Measurements from ENCODE around the gene CHCHD4.

The CHCHD4 gene

DNA sequence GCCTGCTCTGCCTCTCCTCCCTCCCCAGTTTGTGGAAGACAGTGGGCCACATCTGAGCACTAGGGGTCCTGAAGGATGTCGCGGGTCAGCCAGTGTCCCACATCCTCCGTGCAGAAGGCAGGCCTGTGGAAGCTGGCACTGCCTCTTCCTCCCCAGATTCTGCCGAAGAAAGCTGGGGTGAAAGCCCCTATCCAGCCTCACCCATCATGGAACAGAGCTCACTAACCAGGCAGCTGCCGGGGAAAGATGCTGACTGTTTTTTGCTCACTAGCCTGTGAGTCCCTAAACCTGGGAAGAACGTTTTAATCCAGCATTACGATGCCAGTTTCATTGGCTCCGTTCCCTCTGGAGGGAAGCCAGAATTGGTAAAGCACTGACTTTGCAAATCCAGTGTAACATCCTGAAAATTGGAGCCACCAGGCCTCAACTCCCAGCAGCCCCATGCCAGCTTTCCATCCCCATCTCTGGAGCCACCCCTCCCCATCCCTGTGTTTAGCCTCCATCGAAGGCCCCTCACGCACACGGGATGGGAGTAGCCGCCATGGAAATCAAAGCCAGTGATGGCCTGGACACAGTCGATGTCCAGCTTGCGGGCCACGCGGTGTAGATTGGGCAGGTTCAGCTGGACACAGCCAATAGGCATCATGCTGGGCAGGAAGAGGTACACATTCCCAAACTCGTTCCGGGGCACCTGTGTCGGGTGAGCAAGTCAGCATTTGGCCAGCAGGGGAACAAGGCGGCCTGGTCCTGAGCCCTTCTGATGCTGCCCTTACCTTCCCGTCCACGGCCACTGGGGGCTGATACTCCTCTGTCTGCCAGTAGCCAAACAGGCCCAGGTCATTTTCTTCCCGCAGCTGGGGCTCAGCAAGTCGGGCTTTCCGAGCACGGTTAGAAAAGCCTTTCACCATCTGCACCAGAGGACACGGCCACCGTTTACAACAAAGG, 23.6 kb upstream of the CHCHD4 start:
- DNase-seq (ENCODE audit: low read depth), result no peak

DNA sequence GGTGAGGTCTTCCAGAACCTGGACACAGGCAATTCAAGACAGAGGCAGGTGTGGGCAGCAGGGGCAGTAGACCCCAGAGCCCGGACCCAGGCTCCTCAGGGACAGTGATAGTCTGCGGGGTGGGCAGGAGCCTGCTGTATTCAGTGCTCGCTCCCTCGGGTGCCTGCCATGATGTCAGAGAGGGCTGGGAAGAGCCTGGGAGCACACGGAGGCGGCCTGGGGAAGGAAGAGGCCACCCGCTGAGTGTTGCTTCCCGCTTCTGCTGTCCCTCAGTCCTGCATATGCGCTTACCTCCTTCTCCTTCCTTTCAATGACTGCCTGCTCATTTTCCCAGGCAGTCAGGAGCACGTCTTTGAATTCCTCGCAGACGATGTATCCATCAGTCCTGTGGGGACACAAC, 22.9 kb upstream of the CHCHD4 start:
- DNase-seq (ENCODE audit: low read depth), result no peak

DNA sequence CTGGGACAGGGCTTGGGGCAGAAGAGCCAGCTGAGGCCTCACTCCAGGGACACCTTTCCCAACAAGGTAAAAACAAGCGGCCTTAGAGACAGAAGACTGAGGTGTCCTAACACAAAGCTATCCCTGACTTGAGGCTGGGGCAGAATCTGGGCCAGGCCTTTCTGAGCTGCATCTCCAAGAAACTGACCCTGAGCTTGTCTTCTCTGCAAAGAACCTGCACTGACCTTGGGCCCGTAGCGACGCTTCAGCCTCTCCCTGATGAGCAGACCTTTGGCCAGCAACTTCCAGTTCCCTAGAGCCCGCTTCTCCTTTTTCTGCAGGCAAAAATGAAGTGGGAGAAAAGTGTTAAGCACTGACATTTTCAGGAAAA, 22.4 kb upstream of the CHCHD4 start:
- no peak for DNase-seq (ENCODE audit: low read depth)

DNA sequence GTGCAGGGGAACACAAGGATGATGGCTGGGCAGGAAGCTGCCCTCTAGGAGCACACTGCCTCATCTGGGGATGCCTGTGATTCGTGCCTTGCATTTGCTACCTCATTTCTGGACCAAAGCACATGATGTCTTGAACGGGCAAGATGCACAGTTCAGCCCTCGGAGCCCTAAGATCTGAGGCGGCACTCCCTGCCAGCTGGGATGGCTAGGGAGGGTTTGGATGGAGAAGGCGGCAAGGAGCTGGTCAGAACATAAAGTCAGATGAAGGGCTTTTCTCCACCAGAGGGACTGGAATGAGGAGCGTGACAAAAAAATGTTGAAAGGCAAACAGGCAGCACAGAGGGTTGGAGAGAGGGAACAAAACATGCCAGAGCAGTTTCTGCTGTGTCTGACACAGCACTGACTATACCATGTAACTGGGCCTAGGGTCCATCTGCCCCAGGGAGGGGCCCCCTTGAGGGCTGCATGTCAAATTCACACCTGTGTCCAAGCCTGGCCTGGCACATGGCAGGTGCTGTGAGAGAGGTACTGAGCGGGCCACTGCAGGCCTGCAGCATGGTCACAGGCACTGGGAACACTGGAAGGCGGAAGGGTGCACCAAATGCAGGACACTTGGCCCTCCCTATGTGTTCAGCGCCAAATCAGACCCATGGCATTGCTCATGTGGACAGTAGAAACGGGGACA, 21.9 kb upstream of the CHCHD4 start:
- no peak for DNase-seq (ENCODE audit: low read depth)

DNA sequence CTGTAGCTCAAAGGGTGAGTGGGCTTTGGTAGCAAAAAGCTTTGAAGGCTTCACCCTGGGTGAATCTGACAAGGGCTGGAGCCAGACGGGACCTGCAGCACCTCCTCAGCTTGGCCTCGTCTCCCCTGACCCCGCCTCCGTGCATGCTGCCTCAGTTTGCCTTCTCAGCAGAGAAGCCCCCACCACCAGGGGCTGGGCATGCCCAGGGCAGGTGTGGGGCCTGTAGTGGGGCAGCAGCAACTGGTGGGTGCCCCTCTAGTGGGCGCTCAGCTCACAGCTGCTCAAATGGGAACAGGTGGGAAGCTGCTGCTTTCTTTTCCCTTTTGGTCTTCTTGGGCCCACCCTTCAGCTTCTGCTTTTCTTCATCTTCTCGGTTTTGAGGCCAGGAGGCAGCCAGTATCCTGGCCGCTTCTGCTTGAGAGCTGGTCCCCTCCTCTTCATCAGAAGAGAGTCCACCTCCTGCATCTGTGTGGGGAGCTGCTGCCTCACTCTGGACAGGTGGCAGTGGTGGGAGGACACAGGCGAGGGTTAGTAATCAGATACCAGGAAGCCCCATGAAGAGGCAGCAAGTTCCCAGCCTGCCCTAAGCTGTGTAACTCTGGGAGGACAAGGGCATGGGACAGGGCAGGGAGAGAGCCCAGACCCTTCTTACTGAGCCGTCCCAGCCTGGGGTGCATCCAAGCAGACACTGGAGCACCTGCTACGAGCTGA, 21.2 kb upstream of the CHCHD4 start:
- DNase-seq (ENCODE audit: low read depth), result no peak

DNA sequence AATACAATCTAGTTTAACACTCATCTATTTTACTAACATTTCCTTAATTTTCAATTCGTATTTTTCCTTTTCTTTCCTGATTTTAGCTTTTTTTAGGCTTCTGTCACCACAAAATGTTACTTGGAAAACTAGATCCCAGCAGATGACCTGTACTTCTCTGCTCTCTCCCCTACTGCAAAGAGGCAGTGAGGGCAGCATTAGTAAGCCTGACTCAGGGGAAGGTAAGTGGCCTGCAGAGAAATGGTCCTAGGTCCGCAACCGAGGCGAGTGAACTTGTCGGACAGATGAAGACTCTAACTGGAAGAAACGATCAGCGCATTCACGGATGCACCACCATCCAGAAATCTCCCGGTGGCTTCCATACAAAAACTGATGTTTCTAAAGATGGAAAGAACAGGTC, 20.6 kb upstream of the CHCHD4 start:
- no peak for DNase-seq (ENCODE audit: low read depth)

DNA sequence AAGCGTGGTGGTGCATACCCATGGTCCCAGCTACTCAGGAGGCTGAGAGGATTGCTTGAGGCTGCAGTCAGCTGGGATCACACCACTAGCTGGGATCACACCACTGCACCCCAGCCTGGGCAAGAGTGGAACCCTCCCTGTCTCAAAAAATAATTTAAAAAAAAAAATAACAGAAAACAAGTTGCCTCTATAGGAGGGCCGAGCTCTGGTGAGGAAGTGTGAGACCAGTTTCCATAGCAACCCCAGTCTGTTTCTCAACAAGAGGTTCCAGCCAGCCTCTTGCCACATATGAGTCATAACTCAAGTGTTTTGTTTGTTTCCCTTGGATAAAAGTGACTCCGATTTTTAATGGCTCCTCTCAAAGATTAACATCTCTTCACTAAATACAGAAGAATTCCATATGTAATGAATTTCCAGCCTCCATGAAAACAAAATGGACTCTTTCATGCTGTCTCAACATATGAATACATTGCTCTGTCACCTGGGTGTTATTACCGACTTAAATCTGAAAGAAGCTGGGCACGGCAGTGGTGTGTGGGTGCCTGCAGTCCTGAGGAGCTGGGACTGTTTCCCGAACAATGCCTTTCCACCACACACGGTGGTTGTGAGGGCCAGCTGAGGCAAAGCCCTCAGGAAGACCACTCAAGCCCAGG, 19.9 kb upstream of the CHCHD4 start:
- DNase-seq (ENCODE audit: low read depth), result no peak

DNA sequence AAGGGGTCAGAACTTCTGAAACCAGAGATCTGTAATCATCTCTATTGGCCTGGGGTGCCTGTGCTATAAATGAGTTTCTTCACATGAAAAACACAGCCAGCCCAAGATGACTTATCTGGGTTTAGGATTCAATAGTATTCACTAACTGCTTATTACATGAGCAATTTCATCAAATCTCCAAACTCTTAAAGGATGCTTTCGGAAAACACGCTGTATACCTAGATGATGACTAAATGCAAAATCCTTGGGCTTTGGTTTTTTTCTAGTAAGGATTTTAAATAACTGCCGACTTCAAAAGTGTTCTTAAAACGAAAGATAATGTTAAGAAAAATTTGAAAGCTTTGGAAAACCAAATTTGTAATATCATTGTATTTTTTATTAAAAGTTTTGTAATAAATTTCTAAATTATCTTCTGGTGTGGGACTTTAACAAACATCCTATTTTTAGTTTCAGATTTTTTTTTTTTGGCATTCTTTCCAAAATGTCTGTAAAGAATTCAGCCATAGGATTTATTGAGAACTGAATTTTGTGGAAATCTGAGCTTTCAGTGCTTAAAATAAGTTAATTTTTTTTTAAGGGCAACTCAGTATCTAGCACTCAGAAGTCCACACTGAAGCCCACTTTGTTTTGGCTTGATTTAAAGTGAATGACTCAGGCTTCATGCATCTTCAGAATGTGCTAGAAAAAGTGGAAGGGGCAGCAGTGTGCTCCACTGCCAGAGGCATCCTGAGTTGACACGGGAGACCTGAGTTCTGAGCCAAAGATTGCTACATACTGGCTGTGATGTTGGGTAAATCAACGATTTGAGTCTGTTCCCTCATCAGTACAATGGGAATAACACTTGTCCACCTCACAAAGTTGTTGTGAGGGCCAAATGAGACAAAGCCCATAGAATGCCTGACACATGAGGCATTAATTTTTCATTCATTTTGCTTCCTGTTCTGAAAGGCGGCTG, 18.9 kb upstream of the CHCHD4 start:
- no peak for DNase-seq (ENCODE audit: low read depth)

DNA sequence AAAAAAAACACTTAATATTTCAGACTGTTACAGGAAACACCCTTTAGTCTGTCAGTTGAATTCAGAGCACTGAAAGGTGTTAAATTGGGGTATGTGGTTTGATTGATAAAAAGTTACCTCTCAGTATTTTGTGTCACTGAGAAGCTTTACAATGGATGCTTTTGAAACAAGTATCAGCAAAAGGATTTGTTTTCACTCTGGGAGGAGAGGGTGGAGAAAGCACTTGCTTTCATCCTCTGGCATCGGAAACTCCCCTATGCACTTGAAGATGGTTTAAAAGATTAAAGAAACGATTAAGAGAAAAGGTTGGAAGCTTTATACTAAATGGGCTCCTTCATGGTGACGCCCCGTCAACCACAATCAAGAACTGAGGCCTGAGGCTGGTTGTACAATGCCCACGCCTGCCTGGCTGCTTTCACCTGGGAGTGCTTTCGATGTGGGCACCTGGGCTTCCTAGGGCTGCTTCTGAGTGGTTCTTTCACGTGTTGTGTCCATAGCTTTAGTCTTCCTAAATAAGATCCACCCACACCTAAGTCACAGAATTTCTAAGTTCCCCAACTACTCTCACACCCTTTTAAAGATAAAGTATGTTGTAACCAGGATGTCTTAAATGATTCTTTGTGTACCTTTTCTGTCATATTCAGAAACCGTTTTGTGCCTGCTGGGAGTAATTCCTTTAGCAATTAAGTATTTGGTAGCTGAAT, 18.0 kb upstream of the CHCHD4 start:
- DNase-seq (ENCODE audit: low read depth), result no peak

DNA sequence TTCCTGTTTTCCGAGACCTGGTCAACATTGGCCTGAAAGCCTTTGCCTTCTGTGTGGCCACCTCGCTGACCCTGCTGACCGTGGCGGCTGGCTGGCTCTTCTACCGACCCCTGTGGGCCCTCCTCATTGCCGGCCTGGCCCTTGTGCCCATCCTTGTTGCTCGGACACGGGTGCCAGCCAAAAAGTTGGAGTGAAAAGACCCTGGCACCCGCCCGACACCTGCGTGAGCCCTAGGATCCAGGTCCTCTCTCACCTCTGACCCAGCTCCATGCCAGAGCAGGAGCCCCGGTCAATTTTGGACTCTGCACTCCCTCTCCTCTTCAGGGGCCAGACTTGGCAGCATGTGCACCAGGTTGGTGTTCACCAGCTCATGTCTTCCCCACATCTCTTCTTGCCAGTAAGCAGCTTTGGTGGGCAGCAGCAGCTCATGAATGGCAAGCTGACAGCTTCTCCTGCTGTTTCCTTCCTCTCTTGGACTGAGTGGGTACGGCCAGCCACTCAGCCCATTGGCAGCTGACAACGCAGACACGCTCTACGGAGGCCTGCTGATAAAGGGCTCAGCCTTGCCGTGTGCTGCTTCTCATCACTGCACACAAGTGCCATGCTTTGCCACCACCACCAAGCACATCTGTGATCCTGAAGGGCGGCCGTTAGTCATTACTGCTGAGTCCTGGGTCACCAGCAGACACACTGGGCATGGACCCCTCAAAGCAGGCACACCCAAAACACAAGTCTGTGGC, 17.1 kb upstream of the CHCHD4 start:
- no peak for DNase-seq (ENCODE audit: low read depth)

DNA sequence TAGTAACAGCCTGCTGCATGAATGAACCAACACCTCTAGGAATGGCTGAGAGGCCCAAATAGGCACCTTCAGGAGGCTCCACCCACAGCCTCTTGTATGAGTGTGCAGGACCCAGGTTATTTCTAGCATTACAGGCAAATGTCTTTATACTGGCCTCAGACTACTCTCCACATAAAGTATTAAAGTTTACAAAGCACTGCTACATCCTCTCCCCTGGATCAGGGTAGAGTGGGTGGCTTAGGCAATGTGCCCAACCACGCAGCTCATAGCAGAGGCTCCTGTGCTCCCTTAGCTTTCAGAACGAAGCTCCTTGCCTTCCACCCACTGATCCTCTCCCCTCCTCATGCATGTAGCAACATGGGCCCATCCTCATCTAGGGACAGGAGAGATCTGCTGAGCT, 16.5 kb upstream of the CHCHD4 start:
- no peak for DNase-seq (ENCODE audit: low read depth)

DNA sequence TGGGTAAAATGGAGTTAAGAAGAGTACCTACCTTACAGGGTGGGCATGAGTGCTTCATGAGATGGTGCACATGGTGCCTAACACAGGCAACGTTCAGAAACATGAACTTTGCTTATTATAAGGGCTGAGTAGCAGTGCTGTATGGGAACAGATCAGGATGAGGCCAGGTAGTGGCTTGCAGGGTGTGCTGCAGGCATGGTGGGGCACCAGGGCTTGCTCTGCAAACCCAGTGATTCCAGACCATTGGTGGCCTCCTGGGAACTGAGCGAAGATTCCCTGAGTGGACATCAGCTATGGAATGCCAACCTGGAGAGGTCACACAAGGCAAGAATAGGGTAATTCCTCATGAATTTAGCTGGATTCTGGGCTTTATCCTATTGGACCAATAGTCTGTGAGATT, 16.0 kb upstream of the CHCHD4 start:
- no peak for DNase-seq (ENCODE audit: low read depth)

DNA sequence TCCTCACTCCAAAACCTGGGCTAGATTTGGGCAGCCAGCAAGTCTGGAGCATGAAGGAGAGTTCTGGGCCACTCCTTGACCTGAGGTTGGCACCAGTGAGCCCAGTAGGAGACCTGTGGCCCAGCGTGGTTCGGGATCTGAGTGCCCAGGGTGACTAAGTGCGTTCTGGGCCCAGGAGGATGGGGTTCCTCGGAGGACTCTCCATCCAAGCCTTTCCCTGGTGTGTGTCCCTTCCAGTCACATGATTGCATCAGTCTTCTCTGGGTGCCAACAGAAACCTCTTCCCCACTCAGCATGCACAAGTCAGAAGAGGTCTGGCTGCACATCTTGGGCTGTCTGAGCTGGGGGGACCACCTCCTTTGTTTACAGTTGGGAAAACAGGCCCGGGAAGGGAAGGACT, 15.1 kb upstream of the CHCHD4 start:
- no peak for DNase-seq (ENCODE audit: low read depth)

DNA sequence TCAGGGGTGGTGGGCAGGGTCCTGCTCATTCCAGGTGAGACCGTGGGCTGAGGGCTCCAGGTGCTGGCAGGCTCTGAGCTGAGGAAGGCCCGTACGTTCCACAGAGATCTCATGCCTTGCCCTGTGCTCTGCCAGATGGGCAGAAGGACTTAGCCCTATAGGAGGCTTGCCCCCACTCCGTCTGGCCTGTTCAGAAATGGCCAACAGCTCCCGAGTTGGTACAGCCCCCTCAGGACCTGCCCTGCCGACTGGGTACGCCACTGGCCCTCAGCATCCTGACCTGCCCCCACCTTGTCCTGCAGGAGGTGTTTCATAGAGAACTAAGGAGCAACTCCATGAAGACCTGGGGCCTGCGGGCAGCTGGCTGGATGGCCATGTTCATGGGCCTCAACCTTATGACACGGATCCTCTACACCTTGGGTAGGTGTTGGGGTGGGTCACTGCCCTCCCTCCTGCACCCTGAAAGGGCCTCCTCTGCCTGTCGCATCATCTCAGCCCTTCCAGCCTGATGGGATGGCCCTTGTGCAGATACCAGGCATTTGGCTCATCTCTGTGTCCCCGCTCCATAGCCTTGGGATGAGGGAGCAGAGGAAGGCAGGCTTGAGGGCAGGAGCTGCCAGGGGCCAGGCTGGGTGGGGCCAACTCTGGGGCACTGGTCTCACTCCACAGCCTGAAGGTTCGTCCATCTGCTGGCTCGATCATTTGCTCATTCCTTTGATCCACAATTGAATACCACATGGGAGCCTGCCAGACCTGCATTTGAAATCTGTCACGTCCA, 14.4 kb upstream of the CHCHD4 start:
- no peak for DNase-seq (ENCODE audit: low read depth)

DNA sequence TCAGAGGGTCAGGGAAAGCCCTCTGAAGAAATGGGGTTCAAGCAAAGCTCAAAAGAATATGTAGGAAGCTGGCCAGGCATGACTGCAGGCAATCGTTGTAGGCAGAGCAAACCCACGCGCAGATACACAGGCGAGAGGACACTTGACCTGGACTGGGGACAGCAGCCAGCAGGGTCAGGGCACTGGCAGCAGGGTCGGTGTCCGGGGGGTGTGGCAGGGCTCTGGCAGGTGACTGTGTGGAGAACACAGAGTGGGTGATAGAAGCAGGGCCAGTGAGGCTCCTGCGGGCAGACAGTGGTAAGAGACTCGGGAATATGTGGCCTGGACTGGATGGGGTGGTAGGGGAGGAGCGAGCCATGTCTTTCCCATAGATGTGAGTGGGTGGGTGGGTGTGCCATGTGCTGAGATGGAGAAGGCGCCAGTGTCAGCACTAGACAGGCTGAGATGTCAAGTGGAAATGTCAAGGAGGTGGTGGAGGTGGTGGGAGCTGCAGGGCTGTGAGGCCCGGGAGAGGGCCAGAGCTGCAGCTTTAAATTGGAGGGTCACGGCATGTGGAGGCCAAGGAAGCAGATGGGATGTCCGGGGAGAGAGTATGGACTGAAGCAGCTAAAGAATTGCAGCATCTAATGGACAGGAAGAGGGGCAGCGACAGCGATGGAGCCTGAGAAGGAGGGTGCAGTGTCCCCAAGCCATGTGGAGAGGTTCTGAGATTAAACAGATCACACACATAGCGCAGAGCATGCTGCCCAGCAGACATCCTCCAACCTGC, 13.6 kb upstream of the CHCHD4 start:
- DNase-seq (ENCODE audit: low read depth), result no peak

DNA sequence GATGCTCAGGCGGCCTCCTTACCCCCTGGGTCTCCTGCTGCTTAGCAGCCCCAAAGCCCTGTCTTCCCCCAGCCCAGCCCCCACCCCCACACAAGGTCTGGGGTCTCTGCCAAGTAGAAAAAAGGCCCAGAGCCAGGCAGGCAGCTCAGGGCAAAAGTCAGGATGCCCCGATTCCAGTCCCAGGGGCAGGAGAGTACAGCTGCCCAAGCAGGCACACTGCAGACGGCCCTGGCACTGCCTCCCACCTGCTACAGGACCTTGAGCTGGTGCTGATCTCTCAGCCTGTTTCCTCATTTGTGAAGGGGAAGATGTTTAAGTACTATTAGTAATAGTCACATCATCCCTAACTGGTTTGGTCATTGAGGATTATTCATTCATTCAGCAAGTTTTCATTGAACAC, 12.8 kb upstream of the CHCHD4 start:
- no peak for DNase-seq (ENCODE audit: low read depth)

DNA sequence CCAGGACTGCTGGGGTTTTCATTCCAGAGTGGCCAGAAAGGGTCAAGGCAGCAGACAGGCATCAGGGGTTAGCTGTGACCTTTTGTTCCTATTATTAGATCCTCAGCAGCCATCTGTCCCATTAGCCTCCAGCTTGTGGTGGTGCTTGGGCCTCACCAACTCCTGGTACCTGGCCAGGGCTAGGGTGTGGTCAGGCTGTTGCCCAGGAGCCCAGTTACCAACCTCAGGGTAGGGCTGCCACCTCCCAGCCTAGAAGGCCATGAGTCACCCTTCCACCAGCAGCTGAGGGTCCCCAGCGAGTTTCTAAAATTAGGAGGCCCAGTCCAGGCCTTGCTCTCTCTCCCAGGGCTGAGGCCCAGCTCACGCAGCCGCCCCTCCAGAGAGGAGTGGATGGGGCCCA, 12.3 kb upstream of the CHCHD4 start:
- no peak for DNase-seq (ENCODE audit: low read depth)

DNA sequence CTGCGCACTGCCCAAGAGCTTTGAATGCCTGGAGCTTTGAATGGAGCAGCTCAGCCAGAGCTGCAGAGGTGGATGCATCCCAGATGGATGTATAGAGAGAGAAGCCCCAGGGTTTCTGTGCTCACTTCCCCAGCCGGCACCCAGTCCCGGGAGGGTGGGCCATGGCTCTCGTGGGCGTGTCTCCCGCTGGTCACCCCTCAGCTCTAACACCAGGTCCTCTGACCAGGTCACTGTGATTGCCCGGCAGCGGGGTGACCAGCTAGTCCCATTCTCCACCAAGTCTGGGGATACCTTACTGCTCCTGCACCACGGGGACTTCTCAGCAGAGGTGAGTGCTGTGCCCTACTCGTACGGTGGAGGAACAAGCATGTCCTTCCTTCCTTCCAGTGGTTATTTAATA, 10.9 kb upstream of the CHCHD4 start:
- DNase-seq (ENCODE audit: low read depth), result no peak

Data from stimulated activated CD8-positive, alpha-beta memory T cell treated with anti-CD3 and anti-CD28 coated beads, Interleukin-7, amount 100 ng/mL, for 24 hours (primary cell).